HG03097 (cell line): ENCODE measurements around the gene FITM1.

Experiments used
- ATAC-seq: cut with Tn5 transposase; IDR thresholded peaks from one replicate; pipeline ENCODE4 v1.9.1; 2021; ENCODE audit not compliant: unreplicated experiment, low FRiP score

FITM1 gene

DNA sequence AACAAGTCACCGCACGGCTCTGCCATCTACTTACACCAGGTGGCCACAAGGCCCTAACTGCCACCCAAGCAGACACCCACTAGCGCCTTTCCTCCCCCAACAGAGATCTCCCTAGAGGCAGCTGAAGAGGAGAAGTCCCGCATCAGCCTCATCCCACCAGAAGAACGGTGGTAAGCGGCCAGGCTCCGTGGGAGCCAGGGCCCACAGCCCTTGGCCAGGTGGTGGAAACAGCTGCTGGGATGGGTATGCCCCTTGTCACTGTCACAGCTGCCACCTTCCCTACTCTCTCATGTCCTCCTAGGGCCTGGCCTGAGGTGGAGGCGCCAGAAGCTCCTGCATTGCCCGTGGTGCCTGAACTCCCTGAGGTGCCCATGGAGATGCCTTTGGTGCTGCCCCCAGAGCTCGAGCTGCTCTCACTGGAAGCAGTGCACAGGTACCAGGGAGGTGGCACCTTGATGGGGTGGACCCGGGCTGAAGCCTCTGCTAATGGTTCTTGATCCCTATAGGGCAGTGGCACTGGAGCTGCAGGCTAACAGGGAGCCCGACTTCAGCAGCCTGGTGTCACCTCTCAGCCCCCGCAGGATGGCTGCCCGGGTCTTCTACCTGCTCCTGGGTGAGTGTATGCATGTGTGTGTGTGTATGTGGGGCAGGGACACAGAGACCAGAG lies 49.0 kb downstream of the FITM1 start:
- ATAC-seq = no peak

DNA sequence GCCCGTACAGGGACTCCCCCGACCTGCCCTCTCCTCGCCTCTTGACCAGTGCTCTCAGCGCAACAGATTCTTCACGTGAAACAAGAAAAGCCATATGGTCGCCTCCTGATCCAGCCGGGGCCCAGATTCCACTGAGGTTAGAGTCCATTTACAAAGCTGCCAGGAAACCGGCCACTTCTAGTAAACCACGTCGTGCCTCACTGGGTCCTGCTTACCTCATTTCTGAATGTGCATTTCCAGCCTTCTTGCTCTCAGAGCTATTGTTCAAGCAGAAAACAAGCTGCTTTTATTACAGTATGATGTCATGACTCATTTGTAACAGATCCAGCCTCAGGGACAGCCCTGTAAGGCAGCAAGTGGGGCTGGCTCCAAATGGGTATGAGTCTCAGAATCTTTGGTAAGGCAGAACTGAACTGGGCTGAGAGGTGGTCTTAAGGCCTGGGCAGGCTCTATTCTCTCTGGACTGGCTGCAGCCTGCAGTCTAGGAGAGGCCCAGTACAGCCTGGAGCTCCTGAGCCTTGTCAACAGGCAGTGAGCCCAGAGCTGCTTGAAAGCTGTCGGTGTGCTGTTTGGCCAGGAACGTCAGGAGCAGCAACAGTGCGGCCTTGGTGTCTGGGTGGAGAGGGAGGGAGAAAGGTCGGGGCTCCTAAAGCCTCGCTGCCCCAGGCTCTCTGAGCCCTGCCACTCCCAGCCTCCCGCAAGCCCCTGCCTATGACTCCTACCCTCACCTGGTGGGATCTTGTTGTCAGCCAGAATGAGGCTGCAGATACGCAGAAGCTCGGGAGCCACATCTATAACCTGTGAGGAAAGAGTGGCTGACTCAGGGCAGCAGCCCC lies 49.7 kb downstream of the FITM1 start:
- ATAC-seq = no peak

DNA sequence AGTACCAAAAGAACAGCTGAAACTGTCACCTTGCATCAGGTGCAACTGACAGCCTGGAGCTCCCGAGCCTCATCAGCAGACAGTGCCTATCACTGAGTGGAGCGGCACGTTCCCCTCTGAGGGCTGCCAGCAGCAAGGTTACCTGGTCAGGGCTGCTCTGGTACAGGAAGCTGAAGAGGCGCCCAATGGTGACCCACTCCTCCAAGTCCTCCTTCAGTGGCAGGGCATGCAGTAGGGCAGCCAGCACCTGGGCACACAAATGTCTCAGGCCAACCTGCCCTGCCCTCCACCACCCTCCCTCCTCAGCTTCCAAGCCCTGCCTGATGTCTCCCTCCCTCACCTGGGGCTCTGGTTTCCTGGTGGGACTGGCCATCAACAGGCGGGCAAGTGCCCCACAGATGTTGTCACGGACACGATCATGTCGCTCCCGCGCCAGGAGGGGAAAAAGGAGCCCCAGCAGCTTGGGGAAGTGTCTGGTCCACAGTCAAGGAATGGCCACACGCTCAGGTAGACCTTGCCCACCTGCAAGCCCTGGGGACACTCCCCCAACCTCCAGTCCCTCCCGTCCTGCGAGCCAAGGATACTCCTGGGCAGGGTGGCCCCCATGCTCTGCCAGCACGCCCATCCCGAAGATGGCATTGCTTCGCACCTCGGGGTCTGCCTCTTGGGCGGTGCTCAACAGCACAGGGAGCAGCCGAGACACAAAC lies 51.1 kb downstream of the FITM1 start:
- no peak for ATAC-seq
